ENCODE results near the gene TMEM115.

GRCh38 chr3:50324351-50325112 lies 34.8 kb downstream of the TMEM115 start:
- TF ChIP-seq CTCF (conservative IDR thresholded peaks at IDR 0.05; ENCODE audit: low read depth, low read length) (peak; percentile 91), POLR2A (IDR thresholded peaks at IDR 0.05; ENCODE audit: low read depth, low read length) (no peak), SMC3 (IDR thresholded peaks at IDR 0.05; ENCODE audit: low read depth, low read length) (peak; percentile 79), RAD21 (IDR thresholded peaks at IDR 0.05; ENCODE audit: low read length) (peak; percentile 80), MXI1 (IDR thresholded peaks at IDR 0.05; ENCODE audit: borderline replicate concordance, low read depth, low read length) (0 out of 2 replicates have a peak, but pooled peaks have one; percentile 39), BHLHE40 (IDR thresholded peaks at IDR 0.05; ENCODE audit: low read depth, low read length) (no peak), RFX5 (IDR thresholded peaks at IDR 0.05; ENCODE audit: low read depth, low read length) (no peak), RCOR1 (IDR thresholded peaks at IDR 0.05; ENCODE audit: insufficient replicate concordance, low read length) (no peak), USF2 (IDR thresholded peaks at IDR 0.05; ENCODE audit: low read depth, low read length) (no peak), FOS (IDR thresholded peaks at IDR 0.05; ENCODE audit: low read depth, low read length) (no peak), CHD1 (IDR thresholded peaks at IDR 0.05; ENCODE audit: low read depth, low read length) (no peak), MAZ (IDR thresholded peaks at IDR 0.05; ENCODE audit: borderline replicate concordance, low read depth, low read length) (peak; percentile 50; the same call in 1 of the 2 replicates)
